Measurements from ENCODE around the gene ASB14.

Gene ASB14

DNA sequence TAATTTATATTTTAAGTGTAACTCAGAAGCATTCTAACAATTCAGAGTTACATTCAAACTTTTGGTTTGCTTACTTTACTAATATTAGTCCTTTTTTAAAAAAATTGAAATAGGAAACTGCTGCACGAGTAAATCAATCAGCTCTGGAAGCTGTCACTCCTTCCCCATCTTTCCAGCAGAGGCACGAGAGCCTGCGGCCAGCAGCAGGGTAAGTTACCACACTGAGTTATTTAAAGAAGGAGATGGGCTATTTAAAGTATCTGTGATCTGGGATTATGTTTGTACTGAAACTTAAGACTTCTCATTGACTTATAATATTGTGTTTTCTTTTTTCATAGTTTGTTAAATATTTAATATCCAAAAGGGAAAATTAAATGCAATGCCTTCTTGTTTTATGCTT, 35.6 kb downstream of the ASB14 start:
- Histone ChIP-seq H3K9me3 (no peaks in the 10 kb centered on the region), H3K27me3 (no peaks in the 10 kb centered on the region), H3K27ac (no peak overlapping the region), H3K36me3 (peaks cover 63 to 69% (median 65%) of the 10 kb centered on the region in 3 donors), H3K4me1 (no peaks in the 10 kb centered on the region), H3K4me3 (no peak overlapping the region)
- intact Hi-C loops (cut with DNase I; ENCODE audit: low total_unique reads) = no loop called here
- DNase-seq = no peak
- TF ChIP-seq CTCF (IDR thresholded peaks at IDR 0.05) = no peak

DNA sequence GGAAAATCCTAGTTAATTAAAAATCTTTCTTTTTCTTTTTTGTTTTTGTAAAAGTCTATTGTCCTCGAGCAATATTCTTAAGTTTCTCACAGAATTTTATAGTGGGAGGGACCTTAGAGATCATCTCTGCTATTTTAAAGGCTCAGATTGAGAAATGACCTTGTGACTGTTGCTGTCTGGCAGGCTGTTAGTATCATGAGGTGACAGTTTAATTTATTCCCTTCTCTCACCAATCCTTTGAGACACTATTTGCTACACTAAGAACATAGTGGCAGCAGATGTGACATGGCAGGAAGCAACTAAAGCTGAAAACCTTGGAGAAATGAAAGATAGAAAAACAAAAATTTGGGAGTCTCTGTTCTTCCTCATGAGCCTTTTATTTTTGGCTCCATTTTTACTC, 40.1 kb downstream of the ASB14 start:
- no peak overlapping the region for H3K27ac ChIP-seq
- no peaks in the 10 kb centered on the region for H3K27me3 ChIP-seq
- peaks cover 46 to 55% (median 50%) of the 10 kb centered on the region in 3 donors for H3K36me3 ChIP-seq
- H3K4me3 ChIP-seq = no peak overlapping the region
- intact Hi-C loops (cut with DNase I; ENCODE audit: low total_unique reads) = no loop called here
- no peaks in the 10 kb centered on the region for H3K4me1 ChIP-seq
- no peaks in the 10 kb centered on the region for H3K9me3 ChIP-seq
- TF ChIP-seq CTCF (IDR thresholded peaks at IDR 0.05) = no peak
- no peak for DNase-seq

DNA sequence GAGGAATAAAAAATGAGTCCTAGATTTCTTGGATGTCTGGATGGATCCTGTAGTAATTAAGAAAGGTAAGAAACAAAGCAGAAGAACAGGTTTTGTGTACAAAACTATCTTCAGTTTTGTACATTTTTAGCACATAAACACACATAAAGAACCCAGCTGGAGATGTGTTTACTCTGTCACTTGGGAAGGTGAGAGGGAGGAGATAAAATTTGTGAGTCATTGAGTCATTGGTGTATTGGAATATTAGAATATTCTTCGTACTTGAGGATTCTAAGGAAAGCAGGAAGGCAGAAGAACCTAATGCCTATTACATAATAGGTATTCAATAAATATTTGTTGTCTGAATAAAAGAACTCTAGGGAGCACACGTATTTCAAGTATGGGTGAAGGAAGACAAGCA, 47.5 kb downstream of the ASB14 start:
- Histone ChIP-seq H3K27me3 (no peaks in the 10 kb centered on the region), H3K4me3 (no peak overlapping the region), H3K27ac (no peak overlapping the region), H3K4me1 (no peaks in the 10 kb centered on the region), H3K9me3 (no peaks in the 10 kb centered on the region), H3K36me3 (peaks cover 83 to 92% (median 84%) of the 10 kb centered on the region in 3 donors)
- intact Hi-C loops (cut with DNase I; ENCODE audit: low total_unique reads) = no loop called here
- TF ChIP-seq CTCF (IDR thresholded peaks at IDR 0.05) = no peak
- no peak for DNase-seq

DNA sequence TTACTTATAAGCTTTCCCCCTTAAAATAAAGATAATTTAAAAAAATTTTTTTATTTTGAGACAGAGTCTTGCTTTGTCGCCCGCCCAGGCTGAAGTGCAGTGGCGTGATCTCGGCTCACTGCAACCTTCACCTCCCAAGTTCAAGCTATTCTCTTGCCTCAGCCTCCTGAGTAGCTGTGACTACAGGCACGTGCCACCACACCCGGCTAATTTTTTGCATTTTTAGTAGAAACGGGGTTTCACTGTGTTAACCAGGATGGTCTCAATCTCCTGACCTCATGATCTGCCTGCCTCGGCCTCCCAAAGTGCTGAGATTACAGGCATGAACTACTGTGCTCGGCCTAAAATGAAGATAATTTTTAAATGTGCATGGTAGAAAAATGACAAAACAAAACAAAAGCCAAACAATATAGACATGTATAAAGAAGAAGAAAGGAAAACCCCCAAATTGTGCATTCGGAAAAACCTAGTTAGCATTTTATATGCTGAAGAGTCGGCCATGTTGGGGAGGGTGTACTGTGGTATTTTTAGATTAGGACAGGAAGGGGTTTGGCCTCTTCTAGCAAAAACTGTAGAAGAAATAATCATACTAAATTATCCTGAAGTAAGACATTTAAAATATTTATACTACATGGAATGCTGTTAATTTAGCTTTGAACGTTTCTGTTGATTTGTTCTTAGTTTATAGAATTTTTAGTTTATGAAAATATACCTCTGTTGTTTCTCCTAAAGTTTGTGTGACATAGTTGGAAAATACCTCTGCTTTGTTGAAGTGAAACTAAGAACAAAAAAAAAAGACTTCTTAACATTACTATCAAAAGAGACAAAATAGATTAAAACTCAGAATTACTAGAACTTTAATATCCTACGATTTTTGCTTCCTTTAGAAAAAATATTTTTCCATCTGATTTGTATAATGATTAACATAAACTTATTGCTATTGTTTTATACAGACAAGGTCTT, 57.6 kb downstream of the ASB14 start:
- Histone ChIP-seq H3K27me3 (no peaks in the 10 kb centered on the region), H3K9me3 (no peaks in the 10 kb centered on the region), H3K4me3 (no peak overlapping the region), H3K4me1 (peaks cover 0 to 38% (median 3%) of the 10 kb centered on the region in 4 donors), H3K36me3 (peaks cover 21 to 26% (median 22%) of the 10 kb centered on the region in 3 donors), H3K27ac (no peak overlapping the region)
- intact Hi-C loops (cut with DNase I; ENCODE audit: low total_unique reads) = loop anchor here (5.0 kb wide), 1 partner anchor 32 kb away; no protein-coding TSS in a partner anchor
- TF ChIP-seq CTCF (IDR thresholded peaks at IDR 0.05) = no peak
- no peak for DNase-seq

DNA sequence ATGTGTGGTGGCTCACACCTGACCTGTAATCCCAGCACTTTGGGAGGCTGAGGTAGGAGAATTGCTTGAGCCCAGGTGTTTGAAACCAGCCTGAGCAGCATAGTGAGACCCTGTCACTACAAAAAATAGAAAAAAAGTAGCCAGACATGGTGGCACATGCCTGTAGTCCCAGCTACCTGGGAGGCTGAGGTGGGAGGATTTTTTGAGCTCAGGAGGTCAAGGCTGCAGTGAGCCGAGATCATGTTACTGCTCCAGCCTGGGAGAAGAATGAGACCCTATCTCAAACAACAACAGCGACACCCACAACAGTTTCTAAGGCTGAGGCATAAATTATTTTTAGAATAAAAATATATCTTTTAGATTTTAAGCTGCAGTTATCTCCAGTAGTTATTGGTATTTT, 58.7 kb downstream of the ASB14 start:
- no peak overlapping the region for H3K4me3 ChIP-seq
- no peak for DNase-seq
- H3K27ac ChIP-seq = no peak overlapping the region
- no peaks in the 10 kb centered on the region for H3K9me3 ChIP-seq
- no peak for TF ChIP-seq CTCF (IDR thresholded peaks at IDR 0.05)
- H3K36me3 ChIP-seq = peaks cover 11 to 17% (median 13%) of the 10 kb centered on the region in 3 donors
- H3K4me1 ChIP-seq = peaks cover 0 to 49% (median 13%) of the 10 kb centered on the region in 4 donors
- no peaks in the 10 kb centered on the region for H3K27me3 ChIP-seq
- intact Hi-C loops (cut with DNase I; ENCODE audit: low total_unique reads) = loop anchor here (5.0 kb wide), 1 partner anchor 34 kb away; no protein-coding TSS in a partner anchor
